GM12891 (cell line): ENCODE data around the gene CTNND2.

Source experiments
- DNase-seq: peaks from one replicate; pipeline ENCODE4 v3.0.0; 2011; ENCODE audit warnings: low spot score; ENCODE audit not compliant: insufficient read length
- FAIRE-seq: peaks from 2 replicates; lab custom pipeline; 2011; peaks lifted over from hg19 to GRCh38; lab: Jason Lieb, UNC
- PAX5 ChIP-seq: IDR thresholded peaks from 2 replicates; pipeline ENCODE4 v1.6.1; 2011; ENCODE audit warnings: low read length, moderate library complexity, mild to moderate bottlenecking; ENCODE audit not compliant: insufficient read depth, severe bottlenecking
- POLR2A ChIP-seq: IDR thresholded peaks from 2 replicates; pipeline ENCODE4 v1.6.1; 2011; ENCODE audit warnings: low read depth, low read length, control low read depth
- POLR2AphosphoS5 ChIP-seq: IDR thresholded peaks from 2 replicates; pipeline ENCODE4 v1.6.1; 2011; ENCODE audit warnings: low read depth, low read length, control low read depth
- POU2F2 ChIP-seq: IDR thresholded peaks from 2 replicates; pipeline ENCODE4 v1.6.1; 2011; ENCODE audit warnings: low read depth, mild to moderate bottlenecking, control low read depth, low read length, moderate library complexity
- SPI1 ChIP-seq: IDR thresholded peaks from 2 replicates; pipeline ENCODE4 v1.6.1; 2011; ENCODE audit warnings: low read depth, low read length, control low read depth
- TAF1 ChIP-seq: IDR thresholded peaks from 2 replicates; pipeline ENCODE4 v1.6.1; 2011; ENCODE audit warnings: low read depth, low read length, control low read depth

CTNND2 gene

DNA sequence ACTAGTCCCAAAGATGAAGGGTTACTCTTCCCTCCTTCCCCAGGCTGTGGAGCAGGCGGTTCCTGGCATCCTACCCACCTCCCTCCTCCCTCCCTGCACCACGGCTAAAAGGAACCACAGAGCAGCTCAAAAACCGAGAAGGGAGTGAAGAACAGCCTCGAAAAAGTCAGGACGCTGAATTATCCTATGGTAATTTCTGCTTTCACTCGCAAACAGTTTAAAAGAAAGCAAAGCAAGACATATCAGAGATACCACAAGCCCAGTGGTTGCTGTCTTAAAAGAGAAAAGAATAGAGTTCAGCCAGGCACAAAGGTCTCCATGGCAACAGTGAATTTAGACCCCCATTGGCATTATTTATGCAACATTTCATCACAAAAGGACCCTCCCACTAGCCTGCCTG lies 315.4 kb downstream of the CTNND2 start:
- FAIRE-seq (no peak), DNase-seq (no peak)
- TF ChIP-seq TAF1: no peak
- TF ChIP-seq PAX5: no peak
- TF ChIP-seq SPI1: no peak
- TF ChIP-seq POLR2AphosphoS5: no peak
- TF ChIP-seq POU2F2: no peak
- TF ChIP-seq POLR2A: no peak

DNA sequence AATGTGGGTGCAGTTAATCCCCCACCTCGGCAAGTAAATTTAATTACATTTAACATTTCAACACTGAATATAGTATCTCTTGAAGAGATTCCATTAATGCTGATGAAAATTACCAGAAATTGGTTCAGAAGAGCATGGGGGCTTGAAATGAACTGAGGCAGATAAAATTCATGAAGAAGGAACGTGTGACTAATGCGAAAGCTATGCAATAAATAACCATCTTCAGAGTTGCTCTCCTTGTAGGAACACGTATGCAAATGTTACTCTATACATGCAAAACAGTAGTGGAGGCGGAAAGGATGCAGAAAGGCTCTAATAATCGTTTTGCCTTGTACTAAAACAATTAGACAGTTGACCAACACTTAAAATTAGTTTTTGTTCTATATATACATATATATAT lies 320.2 kb downstream of the CTNND2 start:
- no peak for FAIRE-seq
- no peak for TF ChIP-seq POLR2AphosphoS5

DNA sequence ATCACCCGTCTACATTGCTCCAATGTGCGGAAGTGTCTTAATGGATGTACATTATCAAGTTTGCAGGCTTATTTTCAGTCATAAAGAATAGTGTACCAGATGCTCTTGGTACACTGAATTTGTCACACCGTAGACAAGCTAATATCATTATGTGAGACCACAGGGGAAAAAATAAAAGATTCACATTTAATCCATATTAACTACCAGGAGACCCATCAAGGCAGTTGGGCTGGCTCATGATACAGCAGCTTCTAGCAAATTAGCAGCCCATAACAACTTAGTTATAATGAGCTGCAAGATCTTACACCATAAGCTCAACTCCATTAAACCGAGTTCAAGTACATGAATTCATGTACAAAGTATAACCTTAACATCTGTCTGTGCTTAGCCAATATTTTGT lies 324.9 kb downstream of the CTNND2 start:
- TF ChIP-seq POLR2AphosphoS5 (no peak), SPI1 (no peak), TAF1 (no peak), POU2F2 (no peak), PAX5 (no peak), POLR2A (no peak)
- FAIRE-seq: no peak
- no peak for DNase-seq

More for the DNA sequence above, 320.2 kb downstream of the CTNND2 start:
- DNase-seq: no peak

GRCh38 chr5:11574787-11575186 lies 329.5 kb downstream of the CTNND2 start:
- DNase-seq: no peak
- TF ChIP-seq POLR2AphosphoS5 (no peak), POLR2A (no peak), TAF1 (no peak), PAX5 (no peak), POU2F2 (no peak), SPI1 (no peak)
- FAIRE-seq: no peak

DNA sequence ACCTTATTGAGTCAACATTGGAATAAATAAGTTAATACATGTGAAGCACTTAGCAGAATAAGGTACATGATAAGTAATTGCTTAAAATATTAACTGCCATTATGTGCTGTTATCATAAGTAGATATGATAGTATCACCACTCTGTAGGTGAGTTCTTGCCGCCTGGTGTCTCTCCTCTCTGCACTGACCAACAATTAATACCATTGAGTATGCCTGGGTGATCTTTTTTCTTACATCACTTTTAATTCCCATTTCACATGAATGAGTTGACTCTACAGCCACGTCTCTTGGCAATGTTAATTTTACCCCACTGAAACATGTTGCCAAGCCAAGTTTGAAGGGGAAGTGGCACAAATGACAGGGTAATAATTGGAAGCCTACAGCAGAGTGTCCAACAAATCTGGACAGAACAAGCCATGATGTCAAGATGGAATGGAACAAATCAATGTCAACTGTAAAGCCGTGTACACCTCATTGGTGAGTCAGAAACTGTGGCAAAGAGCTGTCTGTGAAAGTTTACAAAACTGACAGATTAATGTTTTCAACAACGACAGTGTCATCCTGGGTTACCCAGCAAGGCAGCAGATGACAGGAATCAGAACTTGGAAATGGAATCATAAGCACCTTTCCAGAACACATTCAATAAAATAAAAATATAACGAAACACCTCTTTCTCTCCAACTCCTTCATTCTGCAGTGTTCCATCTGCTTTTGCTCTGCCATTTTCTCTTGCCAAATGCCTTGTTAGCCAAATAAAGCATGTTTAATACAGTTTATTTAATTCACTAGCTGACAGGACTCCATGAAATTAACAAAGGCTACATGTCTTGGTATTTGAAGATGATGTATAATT lies 330.9 kb downstream of the CTNND2 start:
- FAIRE-seq: no peak
- no peak for TF ChIP-seq POU2F2
- TF ChIP-seq POLR2A: no peak
- TF ChIP-seq PAX5: no peak
- no peak for DNase-seq

GRCh38 chr5:11564706-11565105 lies 339.5 kb downstream of the CTNND2 start:
- DNase-seq (no peak), FAIRE-seq (no peak)
- TF ChIP-seq SPI1 (no peak), PAX5 (no peak), POLR2A (no peak), TAF1 (no peak), POLR2AphosphoS5 (no peak), POU2F2 (no peak)

- TF ChIP-seq POLR2AphosphoS5 (no peak), TAF1 (no peak), POU2F2 (no peak), POLR2A (no peak), PAX5 (no peak), SPI1 (no peak)
- FAIRE-seq (no peak), DNase-seq (no peak)
These were observed 340.4 kb downstream of the CTNND2 start for GRCh38 chr5:11563822-11564221.

DNA sequence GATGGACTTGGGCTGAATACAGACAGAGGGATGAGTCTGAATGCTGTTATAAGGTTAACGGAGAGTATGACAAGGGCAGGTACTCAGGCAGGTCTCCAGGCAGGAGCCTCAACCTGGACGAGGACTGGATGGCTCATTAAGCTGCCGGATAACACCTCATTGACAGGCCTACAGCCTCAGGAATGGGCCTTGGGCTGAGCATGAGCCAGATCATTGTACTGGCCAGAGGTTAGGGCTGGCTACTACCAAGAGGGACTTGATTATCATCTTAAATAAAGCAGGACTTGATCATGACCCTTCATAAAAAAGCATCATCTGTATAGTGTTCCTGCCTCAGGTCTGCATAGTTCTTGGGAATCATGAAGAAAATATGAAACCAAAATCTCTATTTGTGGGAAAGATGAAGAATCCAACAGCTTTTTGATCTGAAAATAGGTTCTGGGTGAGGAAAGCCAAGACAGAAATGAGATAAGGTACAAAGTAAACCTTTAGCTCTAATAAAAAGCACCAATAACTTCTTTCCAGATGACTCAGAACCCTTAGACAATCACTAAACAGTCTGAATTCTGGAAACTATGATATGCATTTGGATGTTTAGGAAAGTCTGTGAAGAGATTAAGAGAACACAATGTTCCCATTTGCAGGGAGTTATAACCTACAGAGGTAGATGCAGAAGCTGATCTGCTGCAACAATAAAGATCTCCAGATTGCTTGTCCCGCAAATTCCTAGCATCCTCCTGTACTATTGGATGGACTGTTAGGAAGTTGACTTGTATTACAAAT lies 343.1 kb downstream of the CTNND2 start:
- TF ChIP-seq POLR2AphosphoS5 (no peak), PAX5 (no peak), SPI1 (no peak), POU2F2 (no peak), POLR2A (no peak), TAF1 (no peak)
- FAIRE-seq (no peak), DNase-seq (no peak)

- TF ChIP-seq POLR2A (no peak), POU2F2 (no peak), SPI1 (no peak), TAF1 (no peak), PAX5 (no peak), POLR2AphosphoS5 (no peak)
- FAIRE-seq (no peak), DNase-seq (no peak)
These were observed 347.2 kb downstream of the CTNND2 start for GRCh38 chr5:11557063-11557462.

DNA sequence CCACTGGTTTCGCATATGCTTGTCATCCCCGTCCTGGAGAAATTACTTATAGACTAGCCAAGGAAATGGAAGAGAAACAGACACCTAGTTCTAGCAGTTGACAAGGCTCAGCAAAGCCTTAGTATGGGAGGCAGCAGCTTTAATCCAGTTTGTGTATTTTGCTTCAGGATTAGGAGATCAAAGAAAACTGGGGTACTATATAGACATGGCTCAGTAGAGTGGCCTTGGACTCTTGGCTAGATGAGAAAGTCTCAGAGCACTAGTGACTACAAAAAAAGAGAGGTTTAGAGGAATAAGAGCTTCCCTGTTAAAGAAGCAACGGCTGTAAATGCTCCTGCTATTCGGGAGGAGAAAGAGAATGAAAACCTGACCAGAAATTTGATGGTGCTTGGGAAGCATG lies 349.1 kb downstream of the CTNND2 start:
- no peak for DNase-seq
- no peak for FAIRE-seq
- TF ChIP-seq POLR2AphosphoS5 (no peak), TAF1 (no peak)
